ENCODE measurements around the gene IFNLR1.

Gene IFNLR1

GRCh38 chr1:24199291-24199900 is 12.3 kb upstream of the IFNLR1 start:
- no peak overlapping the region for H3K4me3 ChIP-seq (ENCODE audit: low read depth, low read length)
- TF ChIP-seq CTCF (IDR thresholded peaks at IDR 0.05; ENCODE audit: insufficient read depth, low read depth, low read length, missing control alignments): peak; percentile 87
- DNase-seq (ENCODE audit: low read depth): peak; percentile 81

- no peak overlapping the region for H3K4me3 ChIP-seq (ENCODE audit: low read depth, low read length)
- no peak for TF ChIP-seq CTCF (IDR thresholded peaks at IDR 0.05; ENCODE audit: insufficient read depth, low read depth, low read length, missing control alignments)
- no peak for DNase-seq (ENCODE audit: low read depth)
Observed at GRCh38 chr1:24198766-24199165, 11.7 kb upstream of the IFNLR1 start.

GRCh38 chr1:24195874-24196273 is 8.8 kb upstream of the IFNLR1 start:
- DNase-seq (ENCODE audit: low read depth): no peak
- TF ChIP-seq CTCF (IDR thresholded peaks at IDR 0.05; ENCODE audit: insufficient read depth, low read depth, low read length, missing control alignments): no peak
- H3K4me3 ChIP-seq (ENCODE audit: low read depth, low read length): no peak overlapping the region

- DNase-seq (ENCODE audit: low read depth): no peak
- no peak overlapping the region for H3K4me3 ChIP-seq (ENCODE audit: low read depth, low read length)
- TF ChIP-seq CTCF (IDR thresholded peaks at IDR 0.05; ENCODE audit: insufficient read depth, low read depth, low read length, missing control alignments): no peak
Observed at GRCh38 chr1:24195136-24195535, 8.0 kb upstream of the IFNLR1 start.

GRCh38 chr1:24193046-24193445 is 6.0 kb upstream of the IFNLR1 start:
- no peak for DNase-seq (ENCODE audit: low read depth)
- TF ChIP-seq CTCF (IDR thresholded peaks at IDR 0.05; ENCODE audit: insufficient read depth, low read depth, low read length, missing control alignments): no peak
- H3K4me3 ChIP-seq (ENCODE audit: low read depth, low read length): no peak overlapping the region

GRCh38 chr1:24191860-24192259 is 4.8 kb upstream of the IFNLR1 start:
- peak; percentile 86 for DNase-seq (ENCODE audit: low read depth)
- no peak overlapping the region for H3K4me3 ChIP-seq (ENCODE audit: low read depth, low read length)

More at GRCh38 chr1:24191860-24192259, 4.8 kb upstream of the IFNLR1 start:
- TF ChIP-seq CTCF (IDR thresholded peaks at IDR 0.05; ENCODE audit: insufficient read depth, low read depth, low read length, missing control alignments): no peak
